HT-29 (cell line): ENCODE data around the gene IGFBP3. TPM values are rescaled to one million over a fixed set of nuclear protein-coding genes. Genes with fewer than 3 reads are reported as not detected.
A peak's percentile ranks its signal among the peaks of the same experiment; 100 is the strongest.

Experiments
- DNase-seq: peaks from one replicate; pipeline ENCODE4 v3.0.0-alpha.2; 2015; ENCODE audit warnings: low spot score
- total RNA-seq: library from RNA; depleted of rRNA; stranded (reverse); fragments of >200 nt; shearing (Covaris generic); gene quantifications from 2 replicates; pipeline ENCODE4 v1.2.3, GENCODE V29; 2014; rRNA removed

Gene IGFBP3
- total RNA-seq, 1 experiment from 2014 or later: not detected

DNA sequence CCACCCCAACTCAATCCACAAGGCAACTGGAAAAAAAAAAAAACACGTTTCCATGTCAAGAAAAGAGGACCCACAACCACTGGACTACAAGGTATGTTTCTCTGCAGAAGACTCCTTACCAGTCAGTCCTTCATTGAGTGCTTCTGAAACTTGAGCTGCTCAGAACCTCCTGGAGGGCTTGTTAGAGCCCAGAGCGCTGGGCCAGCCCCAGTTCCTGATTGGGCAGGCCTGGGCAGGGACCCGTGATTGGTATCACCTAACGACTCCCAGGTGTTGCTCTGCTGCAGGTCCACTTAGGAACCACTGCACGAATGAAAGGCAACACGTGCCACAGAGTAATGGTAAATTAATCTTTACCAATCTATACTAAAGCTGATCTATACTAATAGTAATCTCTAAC lies 47.7 kb downstream of the IGFBP3 start:
- DNase-seq: no peak

DNA sequence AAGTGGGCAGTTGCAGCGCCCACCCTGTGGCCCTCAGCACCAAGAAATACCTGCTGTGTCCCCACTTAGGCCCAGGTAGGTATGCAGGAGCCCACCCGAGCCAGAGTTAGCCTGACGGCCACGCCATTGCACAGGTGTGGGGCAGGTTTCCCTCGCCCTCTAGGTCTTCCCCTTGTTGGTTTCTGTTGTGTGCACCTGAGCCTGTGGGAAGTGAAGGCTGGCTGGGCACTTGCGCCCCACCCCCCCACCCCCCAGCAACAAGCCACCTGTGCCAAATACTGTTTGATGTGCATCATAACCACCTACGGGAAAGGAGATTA lies 48.1 kb downstream of the IGFBP3 start, which contains the start of gene CCDC201:
CCDC201 (minus strand) TSS at position 48 of the 320 bp plus-strand sequence. CDS start 75 bp downstream, outside the sequence.
- DNase-seq: no peak

DNA sequence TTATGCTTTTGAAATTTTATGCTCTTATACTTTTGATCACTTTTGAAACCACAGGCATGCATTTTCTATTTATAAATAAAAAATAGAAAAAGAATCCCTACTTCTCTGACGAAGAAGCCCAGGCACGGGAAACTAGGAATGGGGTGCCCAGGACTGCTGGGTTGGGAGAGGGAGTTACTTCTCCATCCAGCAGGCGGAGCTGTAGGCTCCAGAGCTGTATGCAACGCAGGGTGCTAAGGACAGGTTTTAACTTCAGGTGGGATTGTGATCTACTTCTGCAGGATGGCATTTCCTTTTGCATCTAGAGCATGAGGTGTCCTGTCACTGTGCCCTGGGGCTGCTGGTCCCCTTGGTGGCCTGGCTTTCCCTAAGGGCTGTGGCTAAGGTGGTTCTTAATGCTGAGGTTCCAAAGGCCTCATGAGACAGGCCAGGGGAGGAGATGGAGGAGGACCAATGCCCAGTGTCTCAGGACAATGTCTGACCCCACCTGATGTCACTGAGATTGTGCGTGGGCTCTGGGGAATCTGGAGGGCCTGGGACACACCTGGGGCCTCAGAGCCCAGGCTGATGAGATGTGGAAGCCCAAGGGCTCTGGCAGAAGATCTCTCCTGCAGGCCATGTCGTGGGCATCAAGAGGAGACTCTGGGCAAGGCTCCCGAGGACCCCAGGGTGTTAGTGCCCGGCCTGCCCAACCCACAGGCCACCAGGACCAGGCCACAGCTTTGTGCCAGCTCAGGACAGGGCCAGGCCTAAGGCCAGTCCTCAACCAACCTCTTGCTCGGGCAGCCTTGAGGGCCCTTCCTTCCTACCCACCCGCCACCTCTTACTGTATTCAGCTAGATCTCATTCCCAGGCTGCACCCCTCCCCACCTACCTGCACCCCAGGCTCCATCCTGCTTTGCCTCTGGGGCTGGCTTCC lies 48.7 kb downstream of the IGFBP3 start:
- DNase-seq: peak; percentile 56

DNA sequence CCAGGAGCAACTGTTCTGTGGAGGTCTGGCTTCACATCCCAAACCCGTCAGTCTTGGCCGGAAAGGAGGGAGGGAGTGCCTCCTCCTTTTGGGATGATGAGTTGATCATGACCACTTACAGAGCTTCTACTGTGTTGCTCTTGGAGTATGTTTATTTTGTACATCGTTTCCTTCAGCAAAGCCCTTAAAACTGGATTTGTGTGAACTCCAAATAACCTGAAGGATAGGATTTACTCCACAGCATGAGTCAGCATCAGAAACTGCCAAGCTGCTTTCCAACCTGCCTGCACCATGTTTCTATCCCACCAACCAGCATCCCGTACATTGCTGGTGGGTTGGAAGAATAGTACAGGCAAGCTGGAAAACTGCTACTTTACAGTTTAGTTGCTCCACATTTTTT lies 51.6 kb downstream of the IGFBP3 start:
- no peak for DNase-seq

DNA sequence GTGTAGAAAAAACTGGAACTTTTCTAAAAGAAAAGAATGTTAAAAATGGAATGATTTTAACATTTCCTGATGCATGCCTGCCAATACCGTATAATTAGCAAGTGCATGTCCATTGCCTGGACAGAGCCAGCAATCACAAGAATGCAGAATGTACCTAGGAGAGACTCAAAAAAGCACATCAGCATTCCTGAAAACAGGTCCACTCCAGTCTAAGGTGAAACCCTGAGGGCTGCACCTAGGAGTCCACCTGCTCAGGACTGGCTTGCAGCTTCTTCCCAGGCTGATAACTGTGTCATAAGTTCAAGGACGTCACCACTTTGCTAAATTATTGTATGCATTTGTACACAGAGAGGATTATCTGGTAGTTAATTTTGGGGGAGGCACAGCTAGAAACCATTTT lies 53.6 kb downstream of the IGFBP3 start:
- DNase-seq: no peak

DNA sequence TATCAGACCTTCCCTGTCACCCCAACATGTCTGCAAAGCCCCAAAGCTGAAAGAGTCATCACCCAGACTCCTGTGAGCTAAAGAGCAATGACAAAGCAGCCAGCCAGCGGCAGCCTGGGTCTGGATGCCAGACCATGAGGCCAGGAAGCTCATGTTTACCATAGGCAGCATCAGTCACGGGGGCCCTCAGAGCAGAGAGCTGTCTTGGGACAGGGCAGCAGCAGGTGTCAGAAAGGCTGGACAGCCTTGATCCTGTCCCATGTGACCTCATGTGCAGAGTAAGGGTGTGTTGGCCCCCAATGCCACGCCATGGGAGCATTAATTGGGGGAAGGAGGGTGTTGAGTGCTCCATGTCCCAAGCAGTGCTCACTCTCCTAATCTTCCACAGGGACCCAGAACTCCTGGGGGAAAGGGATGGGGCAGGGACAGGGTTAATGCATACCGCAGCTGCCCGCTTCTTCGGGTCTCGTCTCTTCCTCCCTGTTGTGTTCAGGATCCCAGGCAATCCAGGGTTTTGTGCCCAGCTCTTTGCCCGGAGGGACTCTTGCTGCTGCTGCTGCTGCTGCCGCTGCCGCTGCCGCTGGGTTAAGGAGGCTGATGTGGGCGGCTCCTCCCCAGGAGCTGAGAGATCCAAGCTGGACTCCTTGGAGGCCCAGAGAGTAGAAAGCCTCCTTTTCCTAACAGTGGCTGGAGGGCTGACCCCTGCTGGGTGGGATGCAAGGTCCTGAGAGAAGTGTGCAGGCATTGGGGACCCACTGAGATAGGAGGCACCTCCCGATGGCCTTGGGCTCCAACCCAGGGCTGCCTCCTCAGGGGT lies 55.3 kb downstream of the IGFBP3 start:
- DNase-seq: no peak

DNA sequence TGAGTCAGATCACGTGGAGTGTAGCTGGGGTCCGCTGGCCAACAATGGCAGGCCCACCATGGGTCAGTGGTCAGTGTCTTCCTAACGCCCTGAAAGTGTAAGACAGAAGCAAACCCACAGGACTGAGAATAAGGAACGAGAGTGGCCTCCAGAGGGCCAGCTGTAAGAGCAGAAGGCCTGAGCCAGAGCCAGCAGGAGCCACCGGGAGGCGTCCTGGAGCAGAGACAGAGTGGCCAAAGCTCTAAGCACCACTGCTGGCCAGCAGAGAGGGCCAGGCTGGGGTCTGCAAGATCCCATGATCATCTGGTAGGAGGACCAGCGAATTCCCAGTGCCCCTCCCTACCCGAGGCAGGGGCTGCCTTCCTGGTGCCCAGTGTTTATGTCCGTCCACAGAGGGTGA lies 57.4 kb downstream of the IGFBP3 start:
- peak; percentile 12 for DNase-seq

Other genes starting within 250 kb of the IGFBP3 start
- not detected in 2 replicates for gene CCDC201, start 48.2 kb downstream of the IGFBP3 start, total RNA-seq
- 0.31 TPM in 1 of 2 replicates, not detected in the other for gene IGFBP1, start 32.8 kb downstream of the IGFBP3 start, total RNA-seq